ENCODE data around the gene ESF1.

- peak in 4 of 6 experiments; percentile 15 to 50 (median 34) for TF ChIP-seq CTCF (IDR thresholded peaks at IDR 0.05)
- TF ChIP-seq POLR2A (IDR thresholded peaks at IDR 0.05), result no peak
These were observed 12.8 kb downstream of the ESF1 start for GRCh38 chr20:13771853-13772453.

Measured in esophagus squamous epithelium (tissue), 4 donors.